Measurements from ENCODE around the gene TMX2.

DNA sequence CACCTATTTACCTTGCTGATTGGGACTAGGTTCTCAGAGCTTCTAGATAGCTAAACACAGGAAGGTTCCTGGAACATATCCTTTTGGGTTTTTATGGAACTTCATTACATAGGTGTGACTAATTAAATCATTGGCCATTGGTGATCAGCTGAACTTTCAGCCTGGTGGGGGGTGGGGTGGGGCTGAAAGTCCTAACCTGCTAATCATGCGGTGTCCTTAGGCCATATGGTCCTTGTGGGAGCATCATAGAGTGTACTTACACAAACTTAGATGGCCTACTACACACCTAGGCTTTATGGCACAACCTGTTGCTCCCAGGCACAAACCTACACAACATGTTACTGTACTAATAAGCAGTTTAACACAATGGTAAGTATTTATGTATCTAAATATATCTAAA lies 20.3 kb downstream of the TMX2 start:
- TF ChIP-seq POLR2A (IDR thresholded peaks at IDR 0.05): no peak
- TF ChIP-seq, protein P1, sequence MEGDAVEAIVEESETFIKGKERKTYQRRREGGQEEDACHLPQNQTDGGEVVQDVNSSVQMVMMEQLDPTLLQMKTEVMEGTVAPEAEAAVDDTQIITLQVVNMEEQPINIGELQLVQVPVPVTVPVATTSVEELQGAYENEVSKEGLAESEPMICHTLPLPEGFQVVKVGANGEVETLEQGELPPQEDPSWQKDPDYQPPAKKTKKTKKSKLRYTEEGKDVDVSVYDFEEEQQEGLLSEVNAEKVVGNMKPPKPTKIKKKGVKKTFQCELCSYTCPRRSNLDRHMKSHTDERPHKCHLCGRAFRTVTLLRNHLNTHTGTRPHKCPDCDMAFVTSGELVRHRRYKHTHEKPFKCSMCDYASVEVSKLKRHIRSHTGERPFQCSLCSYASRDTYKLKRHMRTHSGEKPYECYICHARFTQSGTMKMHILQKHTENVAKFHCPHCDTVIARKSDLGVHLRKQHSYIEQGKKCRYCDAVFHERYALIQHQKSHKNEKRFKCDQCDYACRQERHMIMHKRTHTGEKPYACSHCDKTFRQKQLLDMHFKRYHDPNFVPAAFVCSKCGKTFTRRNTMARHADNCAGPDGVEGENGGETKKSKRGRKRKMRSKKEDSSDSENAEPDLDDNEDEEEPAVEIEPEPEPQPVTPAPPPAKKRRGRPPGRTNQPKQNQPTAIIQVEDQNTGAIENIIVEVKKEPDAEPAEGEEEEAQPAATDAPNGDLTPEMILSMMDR (IDR thresholded peaks at IDR 0.05 in 4 of 5, conservative IDR thresholded peaks at IDR 0.05 in 1 of 5): no peak

Data from gastrocnemius medialis (tissue), 4 donors.